OCI-LY7 (cell line): ENCODE measurements around the gene CHN2.

Source experiments
- CTCF ChIP-seq: fragments of 200-600 bp; sonication (generic); conservative IDR thresholded peaks from 2 replicates; pipeline ENCODE4 v1.5.1; 2014; ENCODE audit warnings: mild to moderate bottlenecking, antibody characterized with exemption, low read length, moderate library complexity, mixed read lengths
- EZH2phosphoT487 ChIP-seq: fragments of 200-600 bp; sonication (generic); IDR thresholded peaks from 2 replicates; pipeline ENCODE4 v1.6.1; 2018; ENCODE audit warnings: low read depth, borderline replicate concordance, mild to moderate bottlenecking, mixed run types, antibody characterized with exemption, low read length, moderate library complexity, mixed read lengths

GRCh38 chr7:29502133-29502532, 307.6 kb downstream of the CHN2 start:
- TF ChIP-seq EZH2phosphoT487 (no peak), CTCF (no peak)
